HG03139 (cell line): ENCODE data around the gene SMCO2.

ENCODE experiments used
- ATAC-seq: cut with Tn5 transposase; IDR thresholded peaks from one replicate; pipeline ENCODE4 v1.9.1; 2021; ENCODE audit not compliant: unreplicated experiment

Gene SMCO2

DNA sequence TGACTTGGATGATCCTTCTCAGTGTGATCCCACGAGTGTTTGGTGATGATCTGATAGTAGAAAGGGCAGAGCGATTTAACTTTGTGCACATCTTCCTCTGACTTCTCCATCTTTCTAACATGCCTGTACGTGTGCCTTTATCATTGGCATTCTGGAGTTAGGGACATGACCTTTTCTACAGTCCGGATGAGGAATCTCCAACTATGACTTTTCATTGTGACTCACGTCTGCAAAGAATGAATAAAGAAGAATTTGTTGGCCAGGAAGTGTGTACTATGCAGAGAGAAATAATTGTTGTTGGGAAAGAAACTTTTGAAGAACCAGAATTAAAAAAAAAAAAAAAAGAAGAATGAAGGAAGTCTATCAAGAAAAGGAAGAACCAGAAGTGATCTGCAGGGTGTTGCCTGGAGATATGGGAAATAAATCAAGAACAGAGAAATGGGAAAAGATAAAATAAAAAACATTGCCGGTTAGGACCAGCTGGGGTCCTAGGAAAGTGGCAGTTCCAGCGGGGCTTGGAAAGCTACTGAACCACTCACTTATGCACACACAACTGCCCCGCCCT is 102.8 kb downstream of the SMCO2 start:
- no peak for ATAC-seq

DNA sequence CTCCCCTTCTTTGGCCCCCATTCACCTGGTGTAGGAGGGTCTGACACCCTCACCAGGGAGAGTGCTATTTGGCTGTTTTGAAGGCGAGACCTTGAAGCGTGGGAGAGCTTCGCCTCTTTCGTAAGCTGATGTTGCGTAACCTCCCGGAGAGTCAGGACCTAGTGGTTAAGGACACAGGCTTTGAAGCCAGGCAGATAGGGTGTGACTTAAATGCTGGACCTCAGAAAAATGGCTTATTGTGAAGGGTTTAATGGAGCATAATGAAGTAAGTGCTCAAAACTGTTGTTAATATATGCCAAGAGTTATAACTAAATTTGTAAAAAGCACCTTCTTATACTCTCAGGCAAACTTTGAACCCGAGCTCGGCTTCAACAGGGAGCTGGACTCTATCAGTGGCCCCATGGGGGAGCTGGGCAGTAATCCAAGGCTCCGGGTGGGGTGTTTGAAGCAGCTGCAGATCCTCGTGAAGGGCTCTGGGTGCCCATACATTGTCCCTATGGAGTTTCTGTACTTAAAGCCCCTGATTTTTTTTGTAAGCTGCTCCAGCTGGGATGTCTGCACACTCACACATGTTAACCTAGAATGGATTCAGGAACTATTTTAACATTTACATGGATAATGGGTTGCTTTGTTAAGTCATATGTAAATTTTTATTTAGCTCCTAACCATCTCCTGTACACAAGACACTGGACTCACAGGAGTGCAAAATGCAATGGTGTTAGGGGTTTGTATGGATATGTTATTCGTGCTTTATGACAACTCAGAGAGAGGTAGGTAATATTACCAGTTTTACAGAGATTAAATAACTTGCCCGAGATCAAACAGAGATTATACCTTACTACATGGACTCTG is 103.5 kb downstream of the SMCO2 start:
- no peak for ATAC-seq

DNA sequence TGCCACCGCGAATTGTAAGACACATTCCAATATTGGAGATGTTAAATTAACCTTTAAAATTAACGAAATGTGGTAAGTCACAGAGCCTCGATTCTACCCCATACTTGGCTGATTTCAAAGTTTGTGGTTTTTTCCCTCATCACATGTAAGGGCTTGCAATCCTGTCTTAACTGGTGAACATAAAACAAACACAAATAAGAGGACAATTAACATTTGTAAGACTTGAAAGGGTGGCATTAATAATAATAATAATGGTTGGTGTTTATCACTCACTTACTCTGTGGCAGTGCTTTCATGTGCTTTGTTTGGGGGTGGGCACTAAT is 104.1 kb downstream of the SMCO2 start:
- no peak for ATAC-seq

DNA sequence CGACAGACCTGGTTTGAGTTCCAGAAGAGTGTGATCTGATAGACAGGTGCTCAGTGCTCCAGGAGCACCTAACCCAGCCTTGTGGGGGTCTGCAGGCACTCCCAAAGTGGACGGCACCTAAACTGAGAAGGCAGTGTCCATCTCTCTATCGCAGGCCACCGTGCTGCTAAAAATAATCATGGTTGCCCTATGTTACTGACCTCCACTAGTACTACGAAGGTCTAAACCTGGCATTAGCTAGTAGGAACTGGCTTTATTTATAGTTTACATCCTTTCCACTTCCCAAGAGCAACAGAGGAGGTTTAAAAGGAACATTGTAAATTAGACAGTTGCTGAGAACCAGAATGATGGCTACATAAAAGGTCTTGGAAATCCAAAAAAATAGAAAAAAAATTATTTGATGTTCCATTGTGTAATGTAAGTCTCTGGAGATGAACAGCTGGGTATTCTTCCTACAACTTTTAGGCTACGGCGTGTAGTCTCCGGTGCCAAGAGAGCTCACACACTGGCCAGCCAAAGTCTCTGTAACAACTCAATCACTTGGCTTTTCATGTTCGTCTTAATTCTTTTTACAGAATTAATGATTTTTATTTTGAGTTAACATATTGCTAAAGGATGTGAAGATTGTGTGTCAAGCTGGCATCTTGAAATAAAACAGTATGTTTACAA is 104.8 kb downstream of the SMCO2 start:
- ATAC-seq: no peak
